Measurements from ENCODE around the gene GPN2.
"Not testable (repeated sequence)": the region's sequence is repeated elsewhere in the genome, so short reads cannot be mapped to it uniquely, and the experiment has no call there.

Gene GPN2

DNA sequence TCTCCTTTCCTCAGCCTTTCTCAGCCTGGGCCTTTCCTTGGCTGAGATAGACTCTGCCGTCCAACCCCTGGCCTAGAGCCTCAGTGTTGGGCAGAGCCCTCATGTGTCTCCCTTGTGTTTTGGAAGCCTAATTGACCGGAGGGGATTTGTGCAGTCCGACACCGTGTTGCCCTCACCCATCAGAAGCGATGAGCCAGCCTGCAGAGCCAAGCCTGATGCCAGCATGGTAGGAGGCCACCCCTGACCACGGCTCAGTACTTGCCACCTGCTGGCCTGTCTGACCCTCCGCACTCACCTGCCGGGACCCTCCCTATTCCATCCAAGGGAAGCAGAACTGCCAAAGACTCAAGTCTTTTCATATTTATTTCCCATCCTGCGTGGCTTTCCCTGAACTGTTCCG lies 36.5 kb downstream of the GPN2 start:
- H3K4me3 ChIP-seq (ENCODE audit: low read depth, low read length), result no peak overlapping the region
- no peak for TF ChIP-seq CTCF (IDR thresholded peaks at IDR 0.05; ENCODE audit: insufficient read depth, low read depth, low read length, missing control alignments)
- DNase-seq (ENCODE audit: low read depth), result no peak

GRCh38 chr1:26853156-26853555 lies 36.9 kb downstream of the GPN2 start:
- H3K4me3 ChIP-seq (ENCODE audit: low read depth, low read length), result no peak overlapping the region
- DNase-seq (ENCODE audit: low read depth), result peak; percentile 81
- peak; percentile 79 for TF ChIP-seq CTCF (IDR thresholded peaks at IDR 0.05; ENCODE audit: insufficient read depth, low read depth, low read length, missing control alignments)

GRCh38 chr1:26852701-26853100 lies 37.4 kb downstream of the GPN2 start:
- H3K4me3 ChIP-seq (ENCODE audit: low read depth, low read length), result no peak overlapping the region
- no peak for TF ChIP-seq CTCF (IDR thresholded peaks at IDR 0.05; ENCODE audit: insufficient read depth, low read depth, low read length, missing control alignments)

GRCh38 chr1:26851106-26851684 lies 38.9 kb downstream of the GPN2 start:
- DNase-seq (ENCODE audit: low read depth), result no peak
- TF ChIP-seq CTCF (IDR thresholded peaks at IDR 0.05; ENCODE audit: insufficient read depth, low read depth, low read length, missing control alignments), result no peak
- H3K4me3 ChIP-seq (ENCODE audit: low read depth, low read length), result no peak overlapping the region

More at GRCh38 chr1:26852701-26853100, 37.4 kb downstream of the GPN2 start:
- no peak for DNase-seq (ENCODE audit: low read depth)

DNA sequence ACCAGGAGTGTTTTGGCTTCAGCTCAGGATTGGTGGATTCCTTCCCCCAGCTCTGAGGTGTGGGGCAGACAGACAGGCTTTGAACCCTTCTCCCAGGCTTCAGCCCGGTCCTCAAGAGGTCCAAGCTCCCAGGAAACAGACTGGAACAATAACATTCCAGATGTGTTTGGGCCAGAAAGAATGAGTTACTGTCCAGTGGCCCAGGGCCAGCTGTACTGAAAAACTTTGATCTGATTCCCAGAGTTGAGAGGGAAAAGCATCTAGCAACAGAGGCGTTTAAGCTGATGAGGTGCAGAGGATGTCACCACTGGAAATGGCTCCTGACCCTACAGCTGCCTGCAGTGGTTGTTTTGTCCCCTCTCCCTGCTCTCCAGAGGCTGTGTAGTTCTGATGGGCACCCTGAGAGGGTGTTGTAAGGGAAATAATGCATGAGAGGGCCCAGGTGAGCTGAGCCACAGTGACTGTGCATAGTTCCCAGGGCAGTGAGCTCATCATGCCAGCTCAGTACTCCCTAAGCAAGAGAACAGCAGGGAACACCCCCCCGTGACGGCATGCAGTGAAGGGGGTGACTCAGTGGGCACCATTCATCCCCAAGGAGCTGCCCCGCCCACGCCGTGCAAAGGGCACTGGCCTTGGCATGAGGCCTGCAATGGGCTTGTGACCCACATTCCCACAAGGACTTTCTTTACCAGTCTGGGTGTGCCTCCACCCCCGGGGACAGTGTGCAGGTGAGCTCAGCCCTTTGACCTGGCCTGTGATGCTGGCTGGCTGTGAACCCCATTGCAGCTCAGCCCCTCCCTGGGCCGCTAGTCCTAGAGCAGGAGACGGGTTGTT lies 40.9 kb downstream of the GPN2 start:
- no peak for DNase-seq (ENCODE audit: low read depth)
- TF ChIP-seq CTCF (IDR thresholded peaks at IDR 0.05; ENCODE audit: insufficient read depth, low read depth, low read length, missing control alignments), result no peak
- no peak overlapping the region for H3K4me3 ChIP-seq (ENCODE audit: low read depth, low read length)

DNA sequence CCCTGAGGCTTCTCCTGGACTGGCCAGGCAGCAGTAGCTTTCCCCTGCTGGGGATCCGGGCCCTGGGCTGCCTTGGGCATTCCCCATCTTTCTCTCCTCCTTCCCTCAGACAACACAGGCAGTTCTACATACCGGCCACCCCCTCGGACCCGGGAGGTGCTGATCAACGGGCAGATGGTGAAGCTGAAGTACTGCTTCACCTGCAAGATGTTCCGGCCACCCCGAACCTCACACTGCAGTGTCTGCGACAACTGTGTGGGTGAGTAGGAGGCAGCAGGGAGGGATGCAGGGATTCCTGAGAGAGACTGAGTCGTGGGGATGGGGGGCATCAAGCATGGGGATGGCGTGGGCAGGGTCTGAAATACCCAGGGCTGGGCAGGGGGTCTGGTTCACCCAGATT lies 41.6 kb downstream of the GPN2 start:
- no peak for TF ChIP-seq CTCF (IDR thresholded peaks at IDR 0.05; ENCODE audit: insufficient read depth, low read depth, low read length, missing control alignments)
- DNase-seq (ENCODE audit: low read depth), result no peak
- H3K4me3 ChIP-seq (ENCODE audit: low read depth, low read length), result no peak overlapping the region

- DNase-seq (ENCODE audit: low read depth); H3K4me3 ChIP-seq (ENCODE audit: low read depth, low read length): not testable (repeated sequence)
Observed at GRCh38 chr1:26847826-26848225, 42.3 kb downstream of the GPN2 start.
